DOHH2 (cell line): ENCODE data around the gene ATP5PB.

Experiments
- CTCF ChIP-seq: fragments of 200-600 bp; sonication (generic); IDR thresholded peaks from one replicate; pipeline ENCODE4 v1.5.1; 2014; ENCODE audit warnings: antibody characterized with exemption, mild to moderate bottlenecking, low read depth, low read length; ENCODE audit not compliant: poor library complexity, severe bottlenecking
- EZH2phosphoT487 ChIP-seq: fragments of 200-600 bp; sonication (generic); IDR thresholded peaks from 2 replicates; pipeline ENCODE4 v1.6.1; 2017; ENCODE audit warnings: borderline replicate concordance, mild to moderate bottlenecking, antibody characterized with exemption, low read length, moderate library complexity, mixed read lengths

GRCh38 chr1:111501645-111502044, 52.4 kb downstream of the ATP5PB start:
- TF ChIP-seq CTCF (no peak), EZH2phosphoT487 (no peak)
